ENCODE measurements around the gene SLC17A9. TPM values are rescaled to one million over a fixed set of nuclear protein-coding genes. Genes with fewer than 3 reads are reported as not detected.
"Not testable (repeated sequence)": the region's sequence is repeated elsewhere in the genome, so short reads cannot be mapped to it uniquely, and the experiment has no call there.

Gene SLC17A9
- total RNA-seq, 1 donor from 2014 or later: 1.5 TPM

DNA sequence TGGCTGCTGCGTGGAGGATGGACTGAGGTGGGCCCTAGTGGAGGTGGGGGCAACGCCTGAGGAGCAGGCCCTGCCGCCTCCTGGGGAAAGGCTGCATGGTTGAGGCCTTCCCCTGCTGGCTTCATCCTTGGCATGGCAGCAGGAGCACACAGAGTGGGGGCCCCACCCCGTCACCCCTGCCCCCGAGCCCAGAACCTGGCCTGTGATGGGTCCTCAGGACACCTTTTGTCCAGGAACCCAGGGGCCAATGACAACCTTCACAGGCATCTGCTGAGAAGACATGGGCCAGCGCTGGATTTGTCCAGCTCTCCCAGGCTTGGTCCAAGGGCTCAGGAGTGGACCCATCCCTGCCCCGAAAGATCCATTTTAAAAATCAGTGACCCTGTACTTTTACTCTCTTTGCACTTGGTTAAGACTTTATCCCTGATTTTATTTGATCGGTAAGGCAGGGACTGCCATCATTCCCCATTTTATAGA is 575 bp upstream of the SLC17A9 start:
- intact Hi-C loops (cut with micrococcal nuclease): no loop called here
- ATAC-seq: no peak
- DNase-seq: no peak

DNA sequence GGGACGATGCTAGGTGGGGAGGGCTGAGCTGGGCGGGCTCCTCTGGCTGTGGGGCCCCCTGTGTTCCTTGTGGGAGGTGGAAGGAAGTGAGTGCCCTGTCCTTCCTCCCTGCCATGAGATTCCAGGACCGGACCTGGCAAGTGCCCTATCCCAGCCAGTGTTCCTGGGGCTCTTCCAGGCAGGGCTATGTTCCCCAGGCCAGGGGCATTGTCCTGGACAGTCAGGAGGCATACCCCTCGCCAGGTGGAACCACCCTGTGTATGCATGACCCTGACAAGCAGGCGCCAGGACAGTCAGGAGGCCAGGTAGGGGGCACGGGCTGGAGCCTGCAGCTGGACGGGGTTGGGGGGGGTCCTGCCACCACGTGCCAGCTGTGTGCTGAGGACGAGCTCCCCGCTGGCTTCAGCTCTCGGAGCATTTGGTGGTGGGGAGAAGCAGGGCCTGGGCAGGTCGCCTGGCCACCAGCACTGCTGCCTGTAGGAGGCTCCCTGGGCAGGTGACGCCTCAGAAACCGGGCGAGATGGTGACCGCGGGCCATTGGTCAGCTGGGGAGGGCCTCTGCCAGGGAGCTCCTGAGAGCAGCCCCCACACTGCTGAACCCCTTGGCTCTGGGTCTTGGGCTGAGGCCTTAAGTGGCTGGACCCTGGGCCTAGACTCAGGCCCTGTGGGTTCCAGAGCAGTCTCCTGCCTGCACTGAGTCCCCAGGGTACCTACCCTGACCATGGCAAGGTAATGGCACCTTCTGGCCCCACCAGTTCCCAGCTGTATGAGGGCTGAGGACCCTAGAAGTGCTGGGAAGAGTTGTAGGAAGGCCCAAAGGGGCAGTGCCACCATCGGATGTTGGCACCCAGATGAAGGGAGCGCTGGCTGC is 694 bp downstream of the SLC17A9 start:
- intact Hi-C loops (cut with micrococcal nuclease): no loop called here
- DNase-seq: no peak
- ATAC-seq: no peak

DNA sequence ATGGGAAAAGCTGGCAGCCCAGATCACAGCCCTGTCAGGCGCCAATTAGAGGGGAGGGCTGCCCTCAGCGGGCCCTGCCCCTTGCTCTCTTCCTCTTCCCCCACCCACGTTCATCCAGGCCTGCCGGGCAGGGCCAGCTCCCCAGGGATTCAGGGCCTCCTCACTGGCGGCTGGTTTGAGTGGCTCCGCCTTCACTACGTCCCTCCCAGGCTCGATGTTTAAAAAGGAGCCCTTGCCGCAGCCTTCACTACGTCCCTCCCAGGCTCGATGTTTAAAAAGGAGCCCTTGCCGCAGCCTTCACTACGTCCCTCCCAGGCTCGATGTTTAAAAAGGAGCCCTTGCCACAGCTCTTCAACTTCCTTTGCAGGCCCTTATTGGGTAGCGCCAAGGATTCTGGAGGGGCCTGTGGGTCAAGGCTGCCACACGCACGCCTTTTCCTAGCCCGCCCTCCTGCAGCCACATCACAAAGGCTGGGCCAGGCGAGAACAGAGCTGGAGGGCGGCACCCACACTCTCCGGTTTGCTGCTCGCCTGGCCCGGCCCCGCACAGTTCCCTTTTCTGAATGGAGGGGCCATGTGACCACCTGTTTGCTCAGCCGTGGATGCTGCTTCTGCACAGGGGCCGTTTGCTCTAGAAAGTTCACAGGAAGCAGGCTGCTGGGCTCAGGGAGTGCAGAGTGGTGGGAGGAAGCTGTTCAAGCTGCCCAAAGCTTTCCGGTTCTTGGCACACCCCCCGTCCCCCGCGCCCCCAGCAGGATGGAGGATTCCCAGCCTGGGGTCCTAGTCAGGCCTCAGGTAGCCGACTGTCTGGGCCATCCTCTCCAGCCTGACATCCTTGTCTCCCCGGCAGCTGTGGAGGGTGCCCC is 1.6 kb downstream of the SLC17A9 start:
- DNase-seq (peak; percentile 78), ATAC-seq (peak; percentile 78)
- intact Hi-C loops (cut with micrococcal nuclease): no loop called here

DNA sequence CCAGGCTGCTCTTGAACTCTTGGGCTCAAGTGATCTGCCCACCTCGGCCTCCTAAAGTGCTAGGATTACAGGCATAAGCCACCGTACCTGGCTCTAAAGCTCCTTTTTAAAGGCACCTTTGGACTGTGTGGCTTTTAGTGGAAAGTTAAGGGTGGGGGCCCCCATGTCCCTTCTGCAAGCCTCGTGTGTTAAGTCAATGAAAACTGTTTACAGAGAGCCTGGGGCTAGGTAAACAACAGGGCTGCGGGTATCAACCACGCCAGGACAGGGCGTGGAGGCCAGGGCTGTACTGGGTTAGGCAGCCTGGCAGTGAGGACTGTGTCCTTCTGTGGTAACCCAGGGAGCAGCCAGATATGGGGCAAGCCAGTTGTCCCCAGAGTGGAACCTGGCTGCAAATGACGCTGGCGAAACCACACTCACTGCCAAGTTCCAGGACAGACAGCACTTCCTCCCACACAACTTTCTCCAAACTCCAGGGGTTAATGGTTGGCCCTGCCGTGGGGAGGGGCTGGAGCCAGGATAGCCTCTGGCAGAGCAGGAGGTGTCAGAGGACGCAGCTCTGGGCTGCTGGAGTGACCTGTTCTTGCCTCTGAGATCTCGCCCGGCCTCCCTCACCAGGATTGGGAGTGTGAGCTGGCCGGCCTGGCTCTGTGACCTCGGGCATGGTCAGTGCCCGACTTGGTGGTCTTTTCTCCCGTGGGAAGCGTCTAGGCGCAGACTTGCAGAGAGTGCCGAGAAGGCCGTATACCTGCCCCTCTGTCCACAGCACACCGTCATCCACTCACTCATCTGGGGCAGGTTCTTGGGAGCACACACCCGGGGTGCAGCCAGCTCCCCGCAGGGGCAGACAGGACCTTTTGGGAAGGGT is 3.2 kb downstream of the SLC17A9 start:
- DNase-seq (no peak), ATAC-seq (peak; percentile 53)
- intact Hi-C loops (cut with micrococcal nuclease): no loop called here

DNA sequence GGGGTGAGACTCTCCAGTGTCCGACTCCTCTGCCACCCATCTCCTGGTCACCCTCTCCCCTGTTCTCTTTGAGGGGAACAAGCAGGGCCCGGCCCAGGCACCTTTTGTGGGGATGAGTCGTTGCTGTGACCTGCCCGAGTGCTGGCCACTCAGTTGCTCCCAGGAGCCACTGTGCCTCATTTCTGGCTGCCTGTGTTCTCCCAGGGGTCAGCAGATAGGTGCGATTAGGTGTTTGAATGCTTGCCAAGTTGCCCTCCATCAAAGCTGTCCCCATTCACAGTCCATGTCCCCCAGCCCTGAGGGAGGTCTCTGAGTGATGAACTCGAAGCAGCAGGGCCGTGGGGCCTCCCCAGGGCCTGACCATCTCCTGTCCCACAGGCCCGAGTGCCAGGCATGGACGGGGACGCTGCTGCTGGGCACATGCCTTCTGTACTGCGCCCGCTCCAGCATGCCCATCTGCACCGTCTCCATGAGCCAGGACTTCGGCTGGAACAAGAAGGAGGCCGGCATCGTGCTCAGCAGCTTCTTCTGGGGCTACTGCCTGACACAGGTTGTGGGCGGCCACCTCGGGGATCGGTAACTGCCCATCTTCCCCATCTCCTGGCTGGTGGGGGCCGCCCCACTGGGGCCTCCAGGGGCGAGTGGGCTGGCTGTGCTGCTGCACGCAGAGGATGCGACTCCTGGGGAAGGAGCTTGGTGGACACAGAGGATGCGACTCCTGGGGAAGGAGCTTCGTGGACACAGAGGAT is 4.1 kb downstream of the SLC17A9 start:
- DNase-seq (no peak), ATAC-seq (no peak)
- intact Hi-C loops (cut with micrococcal nuclease): no loop called here

DNA sequence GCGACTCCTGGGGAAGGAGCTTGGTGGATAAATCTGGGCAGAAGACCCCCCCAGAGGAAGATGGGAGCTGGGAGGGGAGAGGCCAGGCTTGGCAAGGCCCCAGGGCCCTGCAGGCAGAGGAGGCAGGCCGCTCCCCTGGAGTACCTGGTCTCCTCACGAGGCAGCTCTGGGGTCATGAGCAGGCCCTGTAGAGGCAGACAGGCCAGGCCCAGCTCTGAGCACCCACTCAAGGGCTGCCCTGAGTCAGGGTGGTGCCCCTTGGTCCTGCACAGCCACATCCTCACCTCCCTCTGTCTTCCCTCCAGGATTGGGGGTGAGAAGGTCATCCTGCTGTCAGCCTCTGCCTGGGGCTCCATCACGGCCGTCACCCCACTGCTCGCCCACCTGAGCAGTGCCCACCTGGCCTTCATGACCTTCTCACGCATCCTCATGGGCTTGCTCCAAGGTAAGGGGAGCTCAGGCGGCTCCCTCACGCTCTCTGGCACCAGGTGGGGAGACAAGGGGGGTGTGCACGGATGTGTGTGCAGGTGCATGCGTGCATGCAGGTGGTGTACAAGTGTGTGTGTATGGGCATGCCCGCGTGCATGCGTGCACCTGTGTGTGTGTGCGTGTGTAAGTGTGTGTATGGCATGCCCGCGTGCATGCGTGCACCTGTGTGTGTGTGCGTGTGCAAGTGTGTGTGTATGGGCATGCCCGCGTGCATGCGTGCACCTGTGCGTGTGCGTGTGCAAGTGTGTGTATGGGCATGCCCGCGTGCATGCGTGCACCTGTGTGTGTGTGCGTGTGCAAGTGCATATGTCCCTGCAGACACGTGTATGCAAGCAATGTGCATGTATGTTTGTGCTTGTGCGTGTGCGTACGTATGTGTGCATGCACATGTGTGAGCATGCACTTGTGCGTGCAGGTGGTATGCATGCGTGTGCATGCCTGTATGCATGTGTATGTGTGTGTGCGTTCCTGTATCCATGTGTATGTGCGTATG is 4.9 kb downstream of the SLC17A9 start:
- DNase-seq (no peak), ATAC-seq (no peak)
- intact Hi-C loops (cut with micrococcal nuclease): no loop called here

DNA sequence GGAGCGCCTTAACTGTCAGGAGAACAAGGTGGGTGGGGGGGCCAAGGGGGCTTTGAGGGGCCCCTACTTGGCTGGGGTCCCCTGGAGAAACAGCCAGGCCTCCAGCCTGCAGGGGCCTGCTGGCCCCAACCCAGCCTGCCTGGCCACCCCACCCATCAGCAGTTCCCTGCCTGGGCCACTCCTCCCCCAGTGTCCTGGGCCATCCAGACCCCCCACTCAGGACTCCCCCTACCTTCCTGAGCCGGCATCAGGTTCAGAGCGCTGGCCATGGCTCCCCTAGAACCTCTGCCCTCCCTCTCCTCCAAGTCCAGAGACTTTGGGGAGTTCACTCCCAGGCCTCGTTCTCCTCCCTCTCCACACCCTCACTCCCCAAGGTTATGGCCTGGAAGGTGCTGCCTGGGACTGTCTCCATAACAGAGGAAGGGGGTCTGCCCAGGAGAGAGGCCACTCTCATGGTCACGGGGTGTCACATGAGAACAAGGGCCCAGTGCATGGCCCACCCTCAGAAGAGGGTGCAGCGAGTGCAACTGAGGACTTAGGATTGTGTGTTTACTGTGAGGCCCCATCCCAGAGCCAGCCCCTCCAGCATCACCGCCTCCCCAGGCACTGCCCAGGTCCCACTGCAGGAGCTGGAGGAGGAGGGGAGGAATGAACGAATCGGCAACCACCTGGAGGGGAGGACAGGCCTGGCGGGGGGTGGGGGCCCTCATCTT is 6.0 kb downstream of the SLC17A9 start:
- DNase-seq (no peak), ATAC-seq (no peak)
- intact Hi-C loops (cut with micrococcal nuclease): no loop called here

DNA sequence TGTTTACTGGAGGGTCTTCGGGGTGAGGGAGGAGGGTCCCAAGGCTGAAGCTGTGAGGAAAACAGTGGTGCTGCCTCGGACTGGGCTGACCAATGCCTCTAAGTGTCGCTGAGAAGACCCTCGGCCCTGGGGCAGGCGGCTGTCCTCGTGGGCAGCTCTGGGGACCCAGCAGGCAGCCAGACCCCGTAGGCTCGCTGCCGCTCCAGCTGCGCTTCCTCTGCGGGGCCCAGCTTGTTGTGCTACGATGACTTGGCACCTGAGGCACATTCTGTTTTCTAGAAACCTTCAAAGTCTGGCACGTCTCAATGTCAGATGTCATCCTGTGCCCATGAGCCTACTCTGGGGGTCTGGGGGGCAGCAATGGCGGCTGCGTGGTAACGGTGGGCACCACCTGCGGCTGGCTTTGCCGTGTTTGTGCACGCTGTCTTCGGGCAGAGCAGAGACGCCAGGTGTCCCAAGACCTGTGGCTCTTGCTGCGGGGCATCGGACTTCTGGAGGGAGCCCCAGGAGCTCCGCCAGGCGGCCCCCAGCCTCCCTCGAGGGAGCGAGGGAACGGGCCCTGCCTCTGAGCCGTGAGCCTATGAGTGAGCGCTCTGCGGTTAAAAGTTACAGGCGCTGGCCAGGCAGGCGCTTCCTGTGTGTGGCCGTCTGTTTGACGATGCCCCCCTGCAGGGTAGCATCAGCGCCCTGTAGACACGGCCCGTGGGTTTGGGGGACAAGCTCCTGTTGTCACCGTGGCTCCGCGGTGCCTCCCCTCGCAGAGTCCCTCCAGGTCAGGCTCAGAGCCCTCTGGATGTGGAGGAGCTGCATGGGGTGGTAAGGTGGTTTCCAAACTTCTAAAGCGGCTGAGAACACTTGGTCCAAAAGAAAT is 6.8 kb downstream of the SLC17A9 start:
- DNase-seq (no peak), ATAC-seq (no peak)
- intact Hi-C loops (cut with micrococcal nuclease): no loop called here

DNA sequence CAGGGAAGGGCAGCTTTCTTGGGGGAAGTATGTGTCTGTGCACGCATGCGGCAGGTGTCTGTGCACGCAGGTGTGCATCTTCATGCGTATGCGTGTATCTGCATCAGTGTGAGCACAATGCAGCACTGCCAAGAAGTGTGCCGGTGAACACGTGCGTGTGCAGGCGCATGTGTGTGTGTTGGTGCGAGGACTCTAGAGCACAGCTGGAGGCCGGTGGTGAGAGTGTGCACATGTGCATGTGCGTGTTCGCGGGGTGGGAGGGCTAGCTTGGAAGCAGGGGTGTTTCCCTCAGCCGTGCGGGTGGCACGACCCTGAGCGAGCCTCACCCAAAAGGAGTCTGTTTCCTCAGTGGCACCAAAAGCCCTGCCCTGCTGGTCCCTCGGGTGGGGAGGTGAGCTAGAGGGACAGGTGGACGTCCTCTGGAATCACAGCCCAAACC is 7.5 kb downstream of the SLC17A9 start:
- intact Hi-C loops (cut with micrococcal nuclease): no loop called here
- ATAC-seq (no peak), DNase-seq (no peak)

DNA sequence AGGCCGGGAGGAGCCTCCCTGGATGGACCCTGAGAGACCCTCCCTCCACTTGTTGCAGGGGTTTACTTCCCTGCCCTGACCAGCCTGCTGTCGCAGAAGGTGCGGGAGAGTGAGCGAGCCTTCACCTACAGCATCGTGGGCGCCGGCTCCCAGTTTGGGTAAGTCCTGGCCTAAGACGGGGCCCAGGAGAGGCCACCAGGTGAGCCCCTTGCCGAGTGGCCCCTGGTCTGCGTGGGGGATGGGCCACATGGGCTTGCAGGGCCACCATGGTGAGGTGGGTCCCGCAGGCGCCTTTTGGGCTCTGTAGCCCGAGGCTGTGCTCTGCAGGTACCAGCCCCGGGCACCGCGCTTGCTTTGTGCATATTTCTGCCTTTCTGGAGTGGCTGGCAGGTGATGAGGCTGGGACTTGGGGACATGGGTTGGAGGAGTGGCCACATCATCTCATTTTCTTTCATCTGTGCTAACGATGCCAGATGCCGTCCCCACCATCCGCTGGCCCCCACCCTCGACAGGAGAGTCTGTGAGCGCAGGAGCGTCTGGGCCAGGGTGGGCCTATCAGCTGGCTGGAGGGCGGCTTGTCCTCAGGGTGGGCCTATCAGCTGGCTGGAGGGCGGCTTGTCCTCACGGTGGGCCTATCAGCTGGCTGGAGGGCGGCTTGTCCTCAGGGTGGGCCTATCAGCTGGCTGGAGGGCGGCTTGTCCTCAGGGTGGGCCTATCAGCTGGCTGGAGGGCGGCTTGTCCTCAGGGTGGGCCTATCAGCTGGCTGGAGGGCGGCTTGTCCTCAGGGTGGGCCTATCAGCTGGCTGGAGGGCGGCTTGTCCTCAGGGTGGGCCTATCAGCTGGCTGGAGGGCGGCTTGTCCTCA is 8.2 kb downstream of the SLC17A9 start:
- ATAC-seq; intact Hi-C loops (cut with micrococcal nuclease); DNase-seq: not testable (repeated sequence)

DNA sequence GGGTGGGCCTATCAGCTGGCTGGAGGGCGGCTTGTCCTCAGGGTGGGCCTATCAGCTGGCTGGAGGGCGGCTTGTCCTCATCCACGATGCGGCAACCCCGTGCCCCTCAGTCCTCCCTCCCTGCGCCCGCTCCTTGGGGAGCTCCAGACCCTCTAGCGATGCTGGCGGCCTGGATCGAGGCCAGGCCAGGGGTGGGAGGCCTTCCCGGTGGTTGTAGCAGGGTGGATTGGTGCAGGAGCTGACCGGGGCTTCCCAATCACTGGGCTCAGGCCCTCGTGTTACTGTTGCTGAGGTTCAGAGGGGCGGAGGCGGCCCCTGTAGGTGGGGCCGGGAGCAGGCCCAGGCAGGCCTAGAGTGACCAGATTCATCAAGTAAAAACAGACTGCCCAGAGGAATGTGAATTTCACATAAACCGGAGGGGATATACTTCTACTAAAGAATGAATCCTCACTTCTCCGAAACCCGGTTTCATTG is 8.8 kb downstream of the SLC17A9 start:
- intact Hi-C loops (cut with micrococcal nuclease): no loop called here
- DNase-seq (no peak), ATAC-seq (peak; percentile 17)

DNA sequence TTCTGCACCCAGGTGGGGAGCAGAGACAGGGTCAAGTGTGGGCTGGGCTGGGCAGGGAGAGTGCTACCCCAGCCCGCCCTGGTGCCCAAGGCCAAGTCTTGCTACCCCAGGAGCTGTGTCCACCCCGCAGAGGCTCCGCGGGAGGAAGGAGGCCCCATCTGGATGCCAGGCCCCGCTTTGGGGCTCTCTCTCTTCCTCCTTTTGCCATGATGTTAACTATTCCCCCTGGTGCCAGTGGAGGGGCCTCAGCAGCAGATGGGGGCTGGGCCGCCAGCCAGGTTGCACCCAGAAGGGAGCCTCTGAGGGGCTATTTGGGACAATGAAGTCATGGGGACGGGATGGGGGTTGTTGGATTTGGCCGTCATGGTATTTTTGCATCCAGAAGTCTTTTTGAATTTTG is 9.3 kb downstream of the SLC17A9 start:
- DNase-seq (no peak), ATAC-seq (no peak)
- intact Hi-C loops (cut with micrococcal nuclease): no loop called here

DNA sequence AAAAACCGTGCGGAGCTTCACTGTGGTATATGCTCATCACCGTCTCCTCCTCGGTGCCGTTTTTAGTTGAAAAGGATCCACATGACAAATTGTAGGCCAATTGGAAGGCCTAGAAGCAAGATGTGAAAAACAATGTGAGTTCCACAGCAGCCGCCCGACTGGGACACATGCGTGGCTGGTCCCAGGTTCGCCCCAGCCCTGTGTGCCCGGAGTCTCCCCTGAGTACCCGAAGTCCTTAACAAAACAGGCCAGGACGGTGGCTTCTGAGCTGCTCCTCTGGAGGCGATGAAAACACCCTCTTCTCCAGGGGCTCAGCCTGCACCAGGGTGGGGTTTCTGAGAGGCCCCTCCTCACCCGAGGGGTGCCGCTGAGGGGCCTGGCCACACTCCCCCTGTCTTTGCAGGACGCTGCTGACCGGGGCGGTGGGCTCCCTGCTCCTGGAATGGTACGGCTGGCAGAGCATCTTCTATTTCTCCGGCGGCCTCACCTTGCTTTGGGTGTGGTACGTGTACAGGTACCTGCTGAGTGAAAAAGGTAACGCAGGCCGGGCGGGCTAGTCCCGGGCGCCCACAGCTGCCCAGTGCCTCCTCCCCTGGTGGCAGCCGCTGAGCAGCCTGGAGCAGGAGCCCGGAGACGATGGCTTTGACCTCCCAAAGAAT is 9.8 kb downstream of the SLC17A9 start:
- intact Hi-C loops (cut with micrococcal nuclease): no loop called here
- ATAC-seq (no peak), DNase-seq (no peak)

DNA sequence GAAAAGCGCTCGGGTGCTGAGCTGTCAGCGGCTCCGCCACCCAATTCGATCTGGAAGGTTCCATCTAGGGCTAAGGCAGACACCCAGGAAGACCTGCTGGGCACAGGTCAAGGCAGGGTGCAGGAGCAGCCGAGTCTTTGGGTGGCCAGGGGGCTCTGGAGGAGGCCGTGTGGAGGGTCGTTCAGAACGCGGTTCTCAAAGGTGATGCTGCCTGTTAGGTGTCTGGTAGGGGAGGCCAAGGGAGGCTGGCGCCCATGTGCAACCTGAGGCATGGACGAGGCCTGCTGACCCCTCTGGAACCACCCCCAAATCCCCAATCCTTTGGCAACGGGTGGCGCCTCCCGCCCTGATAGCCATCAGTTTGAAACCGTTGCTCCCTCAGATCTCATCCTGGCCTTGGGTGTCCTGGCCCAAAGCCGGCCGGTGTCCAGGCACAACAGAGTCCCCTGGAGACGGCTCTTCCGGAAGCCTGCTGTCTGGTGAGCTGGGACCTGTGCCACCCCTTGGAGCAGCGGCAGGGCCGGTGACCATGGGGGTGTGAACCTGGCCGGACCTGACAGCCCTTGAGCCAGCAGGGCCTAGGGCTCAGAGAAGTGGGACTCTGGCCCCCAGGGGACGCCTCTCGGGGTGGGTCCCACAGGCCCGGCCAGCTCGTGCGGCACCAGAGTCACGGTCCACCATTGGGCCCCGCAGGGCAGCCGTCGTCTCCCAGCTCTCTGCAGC is 10.5 kb downstream of the SLC17A9 start:
- intact Hi-C loops (cut with micrococcal nuclease): no loop called here
- peak; percentile 13 for DNase-seq
- no peak for ATAC-seq
